NCI-H2196 treated with DMSO at 0.1 percent for 48 hours (cell line): ENCODE measurements around the gene ERC2.

ENCODE experiments used
- DNase-seq: peaks from one replicate; lab custom pipeline; 2025; ENCODE audit not compliant: unreplicated experiment; lab: John Stamatoyannopoulos, UW

Gene ERC2

GRCh38 chr3:56428667-56429066, 39.6 kb downstream of the ERC2 start:
- no peak for DNase-seq

- DNase-seq, result no peak
Measured at GRCh38 chr3:56424885-56425284, 43.4 kb downstream of the ERC2 start.

DNA sequence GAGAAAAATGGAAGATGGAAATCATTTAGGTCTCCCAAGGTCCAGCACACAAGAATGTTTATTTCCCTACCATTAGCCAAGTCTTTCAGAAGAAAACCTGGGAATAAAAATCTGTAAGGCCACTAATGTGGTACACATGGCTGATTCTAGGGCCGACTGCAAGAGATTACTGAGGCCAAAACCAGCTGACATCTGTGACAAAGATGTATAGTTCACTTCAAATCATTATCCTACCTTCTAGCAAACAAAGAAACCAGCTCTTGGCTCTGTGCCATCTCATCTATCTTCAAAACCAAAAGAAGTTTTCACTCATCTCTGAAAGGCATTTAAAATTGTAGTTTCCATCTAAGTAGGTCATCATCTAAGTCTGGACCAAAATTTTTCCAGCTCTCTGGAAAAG, 43.9 kb downstream of the ERC2 start:
- no peak for DNase-seq

DNA sequence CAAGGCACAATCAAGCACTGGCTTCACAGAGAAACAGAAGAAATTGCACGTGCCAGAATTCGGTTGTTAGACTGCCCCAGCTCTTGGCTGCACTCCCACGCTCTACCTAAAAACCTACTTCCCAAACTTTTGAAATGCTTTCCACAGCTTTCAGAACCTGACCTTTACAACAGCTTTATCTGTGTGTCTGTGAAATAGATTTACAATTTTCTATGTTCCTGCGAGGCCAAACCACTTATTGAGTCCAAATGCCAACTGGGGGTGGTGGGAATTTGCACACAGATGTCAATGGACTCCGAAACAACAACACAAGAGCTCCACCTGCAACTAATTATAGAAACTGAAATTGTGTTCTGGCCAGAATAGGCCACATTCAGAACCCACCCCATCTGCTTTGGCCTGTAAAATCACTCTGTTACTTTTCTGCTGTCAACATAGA, 44.6 kb downstream of the ERC2 start:
- no peak for DNase-seq

GRCh38 chr3:56422316-56422715, 46.0 kb downstream of the ERC2 start:
- DNase-seq, result no peak

DNA sequence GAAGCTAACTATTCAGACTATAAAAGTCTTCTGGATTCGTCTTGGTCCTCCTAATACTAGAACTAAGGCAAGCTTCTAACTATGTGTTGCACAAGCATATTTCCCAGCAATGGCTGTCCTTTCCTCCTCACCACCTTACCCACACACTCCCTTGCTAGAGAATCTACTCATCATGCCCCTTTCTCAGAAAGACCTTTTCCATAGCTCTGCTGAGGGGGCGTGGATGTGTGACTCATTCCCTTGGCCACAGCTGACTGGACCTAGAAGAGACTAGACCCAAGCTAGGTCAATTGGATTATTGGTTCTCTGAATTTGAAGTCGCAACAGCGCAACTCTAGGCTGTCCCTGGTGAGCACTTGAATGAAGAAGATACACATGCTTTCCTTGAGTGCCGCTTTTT, 47.1 kb downstream of the ERC2 start:
- no peak for DNase-seq

- DNase-seq, result no peak
Measured at GRCh38 chr3:56415652-56416051, 52.6 kb downstream of the ERC2 start.

GRCh38 chr3:56413911-56414310, 54.4 kb downstream of the ERC2 start:
- no peak for DNase-seq

DNA sequence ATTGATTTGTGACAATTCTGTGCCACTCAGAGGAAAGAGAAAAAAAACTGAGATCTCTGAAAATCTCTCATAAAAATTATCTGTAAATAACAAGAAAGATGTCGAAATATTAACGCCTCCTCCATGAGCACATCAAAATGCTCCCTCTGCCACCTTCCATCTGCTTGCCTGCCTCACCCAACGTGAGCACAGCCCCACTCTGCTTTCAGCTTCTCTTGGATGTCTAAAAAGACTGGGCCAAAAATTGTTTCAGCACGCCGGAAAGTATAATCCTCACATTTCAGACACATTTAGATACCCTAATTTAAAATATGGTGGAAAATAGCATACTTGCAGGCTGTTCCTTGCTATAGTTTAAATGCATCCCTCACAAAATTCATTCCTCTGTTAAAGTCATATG, 57.1 kb downstream of the ERC2 start:
- DNase-seq, result no peak

- no peak for DNase-seq
Measured at GRCh38 chr3:56410576-56410975, 57.7 kb downstream of the ERC2 start.

- DNase-seq, result no peak
Measured at GRCh38 chr3:56409790-56410189, 58.5 kb downstream of the ERC2 start.

GRCh38 chr3:56408761-56409196, 59.5 kb downstream of the ERC2 start:
- DNase-seq, result no peak

GRCh38 chr3:56406826-56407515, 61.3 kb downstream of the ERC2 start:
- no peak for DNase-seq

- no peak for DNase-seq
Measured at GRCh38 chr3:56404884-56405283, 63.4 kb downstream of the ERC2 start.

- DNase-seq, result no peak
Measured at GRCh38 chr3:56398659-56399058, 69.6 kb downstream of the ERC2 start.

DNA sequence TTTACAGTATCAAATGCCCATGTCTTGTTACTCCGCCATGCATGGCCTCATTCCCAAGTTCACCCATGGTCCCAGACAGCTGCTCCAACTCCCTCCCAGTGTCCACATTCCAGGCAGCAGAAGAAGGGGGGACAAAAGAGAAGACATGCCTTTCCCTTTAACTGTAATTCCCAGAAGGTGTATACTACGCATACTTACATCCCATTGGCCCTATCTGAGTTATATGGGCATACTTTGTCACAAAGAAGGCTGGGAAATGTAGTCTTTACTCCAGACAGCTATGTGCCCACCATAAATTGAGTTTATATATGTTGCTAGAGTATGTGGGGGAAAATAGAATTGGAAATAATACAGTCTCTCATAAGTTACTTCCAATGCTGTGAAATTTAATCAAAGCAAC, 70.5 kb downstream of the ERC2 start:
- DNase-seq, result no peak

DNA sequence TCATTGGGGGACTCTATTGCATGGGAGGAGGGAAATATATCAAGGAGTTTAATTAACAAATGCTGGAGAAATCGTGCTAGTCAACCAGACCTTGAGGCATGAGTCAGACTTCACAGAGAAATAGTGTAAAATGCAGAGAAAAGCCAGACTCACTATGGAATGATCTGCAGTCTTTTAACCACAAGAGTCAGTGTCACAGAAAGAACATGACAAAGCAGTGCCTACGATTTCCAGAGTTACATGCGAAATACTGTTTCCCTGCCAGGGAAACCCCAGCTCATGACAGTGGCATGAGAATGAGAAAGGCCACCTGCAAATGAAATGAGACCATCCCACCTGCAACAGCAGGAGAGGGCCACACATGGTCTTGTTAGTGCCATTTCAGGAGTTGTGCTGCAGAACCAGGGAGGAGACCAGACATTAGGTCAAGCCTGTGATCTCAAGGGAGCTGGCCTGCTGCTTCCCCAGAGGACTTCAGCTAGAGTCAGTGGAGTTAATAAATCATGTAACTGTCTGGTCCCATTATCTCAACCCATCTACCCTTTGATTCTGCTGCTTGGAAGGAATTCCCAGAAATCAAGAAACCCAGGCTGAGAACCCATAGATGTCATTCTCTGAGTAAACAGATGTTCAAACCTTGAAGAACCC, 79.0 kb downstream of the ERC2 start:
- DNase-seq, result no peak

- DNase-seq, result no peak
Measured at GRCh38 chr3:56383092-56383491, 85.2 kb downstream of the ERC2 start.

GRCh38 chr3:56379723-56380287, 88.5 kb downstream of the ERC2 start:
- no peak for DNase-seq

- DNase-seq, result no peak
Measured at GRCh38 chr3:56375654-56376053, 92.6 kb downstream of the ERC2 start.

DNA sequence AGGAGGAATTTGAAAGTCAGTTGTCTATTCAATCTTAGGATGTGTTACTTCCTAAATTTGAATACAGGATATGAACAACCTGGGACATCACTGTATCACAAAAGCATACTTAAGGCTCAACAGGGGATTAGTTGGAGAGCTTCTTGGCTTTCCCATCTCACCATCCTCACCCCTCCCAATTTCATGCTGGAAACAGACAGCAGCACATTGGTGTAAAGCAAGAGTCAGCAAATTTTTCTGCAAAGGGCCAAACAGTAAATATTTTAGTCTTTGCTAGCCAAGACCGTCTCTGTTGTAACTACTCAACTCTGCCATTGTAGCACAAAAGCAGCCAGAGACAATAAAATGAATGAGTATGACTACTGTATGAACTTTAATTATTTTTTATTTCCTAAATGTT, 94.9 kb downstream of the ERC2 start:
- no peak for DNase-seq

- no peak for DNase-seq
Measured at GRCh38 chr3:56370991-56371775, 97.1 kb downstream of the ERC2 start.
